IPS-18c (cell line): ENCODE measurements around the gene SFRP5.

ENCODE experiments used
- H3K4me3 ChIP-seq: 2 replicates; pipeline ENCODE4 v1.7.0; 2013; ENCODE audit warnings: low read depth, mild to moderate bottlenecking, low read length, moderate library complexity; ENCODE audit not compliant: insufficient read depth
- H3K9me3 ChIP-seq: one replicate; pipeline ENCODE4 v1.6.1; 2013; ENCODE audit warnings: mild to moderate bottlenecking, low read length, moderate library complexity; ENCODE audit not compliant: control insufficient read depth, insufficient read depth

Gene SFRP5

GRCh38 chr10:97731346-97732051 is 40.3 kb downstream of the SFRP5 start:
- peaks cover 5% of the 10 kb centered on the region for H3K9me3 ChIP-seq
- no peak overlapping the region for H3K4me3 ChIP-seq

DNA sequence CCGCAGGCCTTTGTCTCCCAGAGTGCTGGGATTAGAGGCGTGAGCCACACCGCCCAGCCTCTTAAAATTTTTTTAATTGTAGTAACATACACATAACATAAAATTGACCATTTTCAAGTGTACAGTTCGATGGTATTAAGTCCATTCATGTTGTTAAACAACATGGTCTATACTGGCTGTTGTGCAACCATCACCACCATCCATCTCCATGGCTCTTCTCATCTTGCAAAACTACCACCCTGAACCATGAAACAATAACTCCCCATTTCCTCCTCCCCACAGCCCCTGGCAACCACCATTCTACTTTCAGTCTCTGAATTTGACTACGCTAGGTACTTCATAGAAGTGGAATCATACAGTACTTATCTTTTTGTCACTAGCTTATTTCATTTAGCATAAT is 42.8 kb downstream of the SFRP5 start:
- Histone ChIP-seq H3K9me3 (no peaks in the 10 kb centered on the region), H3K4me3 (no peak overlapping the region)

- Histone ChIP-seq H3K9me3 (no peaks in the 10 kb centered on the region), H3K4me3 (no peak overlapping the region)
Measured at GRCh38 chr10:97726636-97727178, 45.1 kb downstream of the SFRP5 start.

GRCh38 chr10:97724341-97724941 is 47.4 kb downstream of the SFRP5 start:
- H3K4me3 ChIP-seq: no peak overlapping the region
- no peaks in the 10 kb centered on the region for H3K9me3 ChIP-seq

DNA sequence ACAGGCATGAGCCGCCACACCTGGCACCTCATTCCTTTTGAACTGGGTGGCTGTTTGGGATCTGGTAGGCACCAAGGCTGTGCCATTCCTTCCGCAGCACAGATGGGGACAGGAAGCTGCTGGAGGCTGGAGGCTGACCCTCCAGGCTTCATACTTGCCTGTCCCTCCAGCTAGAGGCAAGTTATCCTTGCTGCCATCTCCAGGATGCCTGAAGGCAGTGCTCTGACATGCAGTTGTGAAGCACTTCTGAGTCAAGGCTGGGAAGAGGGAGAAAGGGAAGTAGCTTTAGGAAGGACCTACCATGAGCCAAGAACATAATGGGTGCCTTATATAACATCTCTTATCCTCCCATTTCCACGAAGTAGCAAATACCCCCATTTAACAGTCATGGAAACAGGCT is 48.8 kb downstream of the SFRP5 start:
- Histone ChIP-seq H3K4me3 (no peak overlapping the region), H3K9me3 (no peaks in the 10 kb centered on the region)

DNA sequence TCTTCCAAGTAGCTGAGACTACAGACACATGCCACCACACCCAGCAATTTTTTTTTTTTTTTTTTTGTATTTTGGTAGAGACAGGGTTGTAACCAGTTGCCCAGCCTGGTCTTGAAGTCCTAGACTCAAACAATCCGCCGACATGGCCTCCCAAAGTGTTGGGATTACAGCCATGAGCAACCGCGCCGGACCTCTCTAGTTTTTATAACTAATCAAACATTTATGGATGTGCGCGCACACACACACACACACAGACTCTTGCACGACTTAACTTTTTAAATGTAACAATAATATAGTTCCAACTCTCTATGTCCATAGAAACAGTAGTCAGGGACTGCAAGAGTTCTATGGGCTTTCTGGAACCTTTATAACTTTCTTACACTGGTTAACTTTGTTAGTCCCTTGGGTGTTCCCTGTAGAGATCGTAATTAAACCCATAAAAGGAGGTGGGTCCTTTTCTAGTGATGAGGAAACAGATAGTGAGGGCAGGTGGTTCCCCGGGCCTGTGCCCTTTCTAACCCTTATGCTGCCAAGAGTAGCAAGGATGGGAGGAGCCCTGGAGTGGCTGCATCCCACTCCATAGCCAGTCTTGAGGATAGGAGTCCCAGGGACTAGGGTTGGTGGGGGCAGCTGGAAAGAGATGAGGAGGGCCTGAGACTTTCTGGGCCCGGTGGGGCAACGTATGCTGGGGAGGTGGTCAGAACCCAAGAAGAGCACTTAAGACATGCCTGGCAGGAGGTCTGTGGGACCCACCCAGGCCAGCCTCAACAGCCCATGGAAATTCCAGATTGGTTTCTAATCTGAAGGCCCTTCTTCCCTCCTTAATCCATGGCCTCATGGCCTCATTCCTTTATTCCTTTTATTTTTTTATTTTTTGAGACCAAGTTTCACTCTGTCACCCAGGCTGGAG is 49.7 kb downstream of the SFRP5 start:
- no peaks in the 10 kb centered on the region for H3K9me3 ChIP-seq
- no peak overlapping the region for H3K4me3 ChIP-seq

GRCh38 chr10:97719602-97720001 is 52.2 kb downstream of the SFRP5 start:
- no peaks in the 10 kb centered on the region for H3K9me3 ChIP-seq
- no peak overlapping the region for H3K4me3 ChIP-seq

GRCh38 chr10:97718659-97719142 is 53.1 kb downstream of the SFRP5 start:
- Histone ChIP-seq H3K9me3 (no peaks in the 10 kb centered on the region), H3K4me3 (no peak overlapping the region)

- no peak overlapping the region for H3K4me3 ChIP-seq
Measured at GRCh38 chr10:97718178-97718577, 53.6 kb downstream of the SFRP5 start.

GRCh38 chr10:97717627-97718026 is 54.2 kb downstream of the SFRP5 start:
- Histone ChIP-seq H3K9me3 (no peaks in the 10 kb centered on the region), H3K4me3 (no peak overlapping the region)

More at GRCh38 chr10:97718178-97718577, 53.6 kb downstream of the SFRP5 start:
- no peaks in the 10 kb centered on the region for H3K9me3 ChIP-seq
